Epithelial cell of proximal tubule (primary cell): ENCODE results near the gene CCNC. TPM values are rescaled to one million over a fixed set of nuclear protein-coding genes. Genes with fewer than 3 reads are reported as not detected.

ENCODE experiments used
- DNase-seq: peaks from one replicate; pipeline ENCODE4 v3.0.0-alpha.2; 2011; ENCODE audit warnings: low read depth
- H3K4me3 ChIP-seq: 2 replicates; pipeline ENCODE4 v1.5.1; 2011; ENCODE audit warnings: low read depth, mild to moderate bottlenecking, low read length
- CTCF ChIP-seq: conservative IDR thresholded peaks from 2 replicates; pipeline ENCODE4 v1.5.1; 2012; ENCODE audit warnings: low read depth, mild to moderate bottlenecking, low read length
- total RNA-seq: library from RNA; depleted of rRNA; stranded (reverse); fragments of >200 nt; gene quantifications from 2 replicates; pipeline ENCODE4 v1.2.3, GENCODE V29; 2015

Gene CCNC
- total RNA-seq, 1 donor from 2014 or later, result 84.9 TPM

DNA sequence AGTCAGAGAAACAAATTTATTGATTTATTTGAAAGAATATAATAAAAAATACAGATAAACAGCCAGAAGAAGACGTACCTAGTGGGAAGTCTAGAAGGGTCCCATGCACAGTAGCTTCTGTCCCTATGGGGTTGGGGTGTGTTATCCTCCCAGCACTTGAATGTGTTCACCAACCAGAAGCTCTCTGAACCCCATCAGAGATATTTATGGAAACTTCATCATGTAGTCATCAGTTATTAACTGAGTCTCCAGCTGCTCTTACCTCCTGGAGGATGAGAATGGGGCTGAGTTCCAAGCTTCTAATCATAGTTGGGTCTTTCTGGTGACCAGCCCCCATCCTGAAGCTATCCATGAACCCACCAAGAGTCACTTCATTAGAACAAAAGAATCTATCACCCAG is 37.8 kb downstream of the CCNC start:
- no peak for DNase-seq
- TF ChIP-seq CTCF, result no peak
- no peak overlapping the region for H3K4me3 ChIP-seq

DNA sequence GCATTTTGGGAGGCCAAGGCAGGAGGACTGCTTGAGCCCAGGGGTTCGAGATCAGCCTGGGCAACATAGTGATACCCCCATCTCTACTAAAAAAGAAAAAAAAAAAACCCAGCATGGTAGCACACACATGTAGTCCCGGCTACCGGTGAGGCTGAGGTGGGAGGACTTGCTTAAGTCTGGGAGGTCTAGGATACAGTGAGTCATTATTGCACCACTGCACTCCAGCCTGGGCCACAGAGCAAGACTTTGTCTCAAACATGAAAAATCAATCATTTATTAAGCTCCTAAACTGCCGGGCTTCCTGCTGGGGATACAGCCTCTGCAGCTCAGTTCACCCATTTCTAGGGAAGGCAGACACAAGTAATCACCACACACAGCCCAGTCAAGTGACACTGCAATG is 45.9 kb downstream of the CCNC start:
- DNase-seq, result peak; percentile 76
- no peak for TF ChIP-seq CTCF
- H3K4me3 ChIP-seq, result peak overlapping the region; percentile 89

GRCh38 chr6:99521633-99522151 is 46.8 kb downstream of the CCNC start:
- TF ChIP-seq CTCF, result no peak
- DNase-seq, result no peak
- peak overlapping the region; percentile 89 for H3K4me3 ChIP-seq

DNA sequence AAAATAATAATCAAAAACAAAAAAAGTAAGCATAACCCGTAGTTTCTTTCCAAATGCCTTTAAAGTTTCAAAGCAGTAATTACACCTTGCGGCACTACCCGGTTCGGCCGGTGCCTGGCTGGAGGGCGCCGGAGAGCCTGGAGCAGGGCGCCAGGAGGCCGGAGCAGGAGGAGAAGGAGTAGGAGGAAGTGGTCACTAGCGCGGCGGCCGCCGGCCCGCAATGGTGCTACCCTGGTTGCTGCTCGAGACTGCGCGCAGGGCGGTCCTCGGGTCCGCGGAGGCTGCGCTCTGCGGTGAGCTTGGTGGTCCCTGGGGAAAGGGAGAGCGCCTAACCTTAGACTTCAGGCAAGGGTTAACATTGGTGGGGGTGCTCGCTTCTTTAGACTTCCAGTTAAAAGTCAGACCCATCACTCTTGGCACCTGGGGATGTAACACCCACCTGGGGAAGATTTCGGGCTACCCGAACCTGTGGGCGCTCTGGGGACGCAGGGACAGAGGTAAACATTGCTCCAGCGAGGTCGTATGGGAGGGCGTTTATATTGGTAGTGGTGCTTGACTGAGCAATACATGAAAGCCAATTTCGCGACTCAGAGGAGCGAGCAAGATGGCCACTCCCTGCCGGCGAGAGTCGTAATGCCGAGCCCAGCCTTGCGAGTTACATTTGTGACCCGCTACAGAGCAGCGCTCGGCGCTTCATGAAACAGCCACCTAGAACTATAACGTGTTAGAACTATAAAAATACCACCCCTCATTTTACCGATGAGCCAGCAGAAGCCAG is 47.4 kb downstream of the CCNC start:
- peak; percentile 71 for TF ChIP-seq CTCF
- no peak for DNase-seq
- H3K4me3 ChIP-seq, result peak overlapping the region; percentile 89

- no peak overlapping the region for H3K4me3 ChIP-seq
- no peak for DNase-seq
- TF ChIP-seq CTCF, result no peak
Observed at GRCh38 chr6:99519446-99519845, 49.0 kb downstream of the CCNC start.

DNA sequence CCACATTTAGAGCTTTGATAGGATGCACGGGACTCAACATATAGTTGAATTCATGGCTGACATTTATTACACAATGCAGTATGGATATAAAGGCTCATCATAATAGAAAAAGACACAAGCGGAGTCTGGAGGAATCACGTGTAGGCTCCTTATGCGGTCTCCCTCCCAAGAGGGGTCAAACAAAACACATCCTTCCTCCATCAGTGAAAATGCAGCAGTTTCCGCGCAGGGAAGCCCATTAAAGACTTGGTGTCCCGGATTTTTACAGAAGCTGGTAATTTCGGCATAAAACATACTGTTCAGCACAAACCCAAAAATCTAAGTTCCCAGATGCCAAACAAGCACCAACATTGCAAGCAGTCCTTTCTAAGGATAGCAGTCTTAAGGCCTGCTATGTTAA is 54.4 kb downstream of the CCNC start:
- peak overlapping the region; percentile 76 for H3K4me3 ChIP-seq
- no peak for DNase-seq
- no peak for TF ChIP-seq CTCF

- no peak for DNase-seq
- TF ChIP-seq CTCF, result no peak
- H3K4me3 ChIP-seq, result no peak overlapping the region
Observed at GRCh38 chr6:99512033-99512432, 56.4 kb downstream of the CCNC start.
